Measurements from ENCODE around the gene ULK1.
"Not testable (repeated sequence)": the region's sequence is repeated elsewhere in the genome, so short reads cannot be mapped to it uniquely, and the experiment has no call there.

The ULK1 gene

DNA sequence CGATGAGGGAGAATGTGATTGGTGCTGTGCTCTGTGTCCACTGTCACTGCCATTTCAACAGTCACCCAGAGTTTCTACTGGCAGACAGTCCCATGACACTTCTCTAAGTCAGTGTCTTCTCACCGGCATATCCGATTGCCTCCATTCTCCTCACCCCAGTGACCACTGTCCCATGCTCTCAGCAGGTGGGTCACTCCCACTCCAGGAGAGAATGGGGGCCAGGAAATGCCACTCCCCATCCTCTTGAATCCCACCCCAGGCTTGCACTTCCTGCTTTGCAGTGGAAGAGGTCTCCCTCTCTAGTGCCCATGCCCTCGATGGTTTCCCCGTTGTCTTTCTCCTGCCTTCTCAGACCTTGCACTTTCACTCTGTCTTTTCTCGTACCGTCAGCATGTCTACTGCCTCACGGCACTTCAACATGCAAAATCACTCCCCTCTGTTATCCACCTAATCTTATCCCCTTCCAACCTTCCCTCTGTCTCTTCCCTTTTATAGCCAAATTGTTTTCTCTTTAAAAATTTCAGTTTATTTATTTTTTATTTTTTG is 53.1 kb downstream of the ULK1 start:
- DNase-seq = no peak

DNA sequence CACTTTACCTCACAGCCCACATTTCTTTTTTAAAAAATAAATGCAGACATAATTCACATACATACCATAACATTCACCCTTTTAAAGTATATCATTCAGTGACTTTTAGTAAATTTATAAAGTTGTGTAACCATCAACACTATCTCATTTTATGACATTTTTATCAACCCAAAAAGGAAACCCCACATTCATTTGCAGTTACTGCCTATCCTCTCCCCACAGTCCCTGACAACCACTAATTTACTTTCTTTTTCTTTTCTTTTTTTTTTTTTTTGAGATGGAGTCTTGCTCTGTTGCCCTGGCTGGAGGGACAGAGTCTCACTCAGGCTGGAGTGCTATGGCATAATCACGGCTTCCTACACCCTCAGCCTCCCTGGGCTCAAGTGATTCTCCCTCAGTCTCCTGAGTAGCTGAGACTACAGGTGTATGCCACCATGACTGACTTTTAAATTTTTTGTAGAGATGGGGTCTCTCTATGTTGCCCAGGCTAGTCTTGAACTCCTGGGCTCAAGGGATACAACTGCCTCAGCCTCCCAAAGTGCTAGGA is 53.8 kb downstream of the ULK1 start:
- no peak for DNase-seq

DNA sequence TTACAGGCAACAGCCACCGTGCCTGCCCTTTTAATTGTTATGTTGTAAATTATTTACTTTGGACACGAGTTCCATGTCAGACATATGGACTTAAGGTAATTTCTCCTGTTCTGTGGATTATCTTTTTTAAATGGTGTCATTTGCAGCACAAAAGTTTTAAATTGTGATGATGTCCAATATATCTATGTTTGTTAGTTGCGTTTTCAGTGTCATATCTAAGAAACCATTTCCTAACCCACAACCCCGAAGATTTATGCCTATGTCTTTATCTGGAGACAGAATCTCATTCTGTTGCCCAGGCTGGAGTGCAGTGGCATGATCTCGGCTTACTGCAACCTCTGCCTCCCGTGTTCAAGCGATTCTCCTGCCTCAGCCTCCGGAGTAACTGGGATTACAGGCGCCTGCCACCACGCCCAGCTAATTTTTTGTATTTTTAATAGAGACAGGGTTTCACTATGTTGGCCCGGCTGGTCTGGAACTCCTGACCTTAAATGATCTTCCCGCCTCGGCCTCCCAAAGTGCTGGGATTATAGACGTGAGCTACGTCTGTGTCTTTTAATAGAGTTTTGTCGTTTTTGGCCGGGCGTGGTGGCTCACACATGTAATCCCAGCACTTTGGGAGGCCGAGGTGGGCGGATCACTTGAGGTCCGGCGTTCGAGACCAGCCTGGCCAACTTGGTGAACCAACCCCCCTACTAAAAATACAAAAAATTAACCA is 54.5 kb downstream of the ULK1 start:
- DNase-seq = not testable (repeated sequence)

DNA sequence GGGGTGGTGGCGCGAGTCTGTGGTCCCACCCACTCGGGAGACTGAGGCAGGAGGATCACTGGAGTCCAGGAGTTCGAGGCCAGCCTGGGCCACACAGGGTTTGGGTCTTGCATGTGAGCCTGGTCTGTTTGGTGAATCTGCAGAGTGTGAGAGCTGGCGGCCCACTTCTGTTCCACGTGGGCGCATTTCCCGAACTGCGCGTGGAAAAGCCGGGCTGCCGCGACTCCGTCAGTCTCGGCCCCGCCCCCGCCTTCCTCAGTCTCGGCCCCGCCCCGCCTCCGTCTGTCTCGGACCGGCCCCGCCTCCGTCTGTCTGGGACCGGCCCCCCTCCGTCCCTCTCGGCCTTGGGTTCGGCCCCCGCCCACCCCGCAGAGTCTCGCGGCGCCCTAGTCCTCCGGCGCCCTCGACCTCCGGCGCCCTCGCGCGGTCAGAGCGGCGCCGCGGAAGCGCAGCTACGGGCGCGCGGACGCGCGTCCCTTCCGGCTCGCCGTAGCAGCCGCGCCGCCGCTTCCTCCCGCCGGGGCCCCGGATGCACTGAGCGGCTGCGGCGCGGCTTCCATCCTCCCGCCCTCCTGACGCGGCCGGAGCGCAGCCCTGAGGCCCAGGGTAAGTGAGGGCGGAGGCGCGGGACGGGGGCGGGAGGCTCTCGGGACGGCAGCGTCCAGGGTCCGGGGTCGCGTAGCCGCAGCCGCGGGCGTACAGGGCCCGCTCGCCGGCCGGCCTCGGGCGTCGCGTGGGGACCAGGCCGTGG is 55.2 kb downstream of the ULK1 start, which contains the start of gene EP400:
Gene EP400, plus strand, starts transcription at position 512 of the 751 bp plus-strand sequence. CDS start 10,678 bp downstream, outside the sequence.
- DNase-seq = peak; percentile 95

DNA sequence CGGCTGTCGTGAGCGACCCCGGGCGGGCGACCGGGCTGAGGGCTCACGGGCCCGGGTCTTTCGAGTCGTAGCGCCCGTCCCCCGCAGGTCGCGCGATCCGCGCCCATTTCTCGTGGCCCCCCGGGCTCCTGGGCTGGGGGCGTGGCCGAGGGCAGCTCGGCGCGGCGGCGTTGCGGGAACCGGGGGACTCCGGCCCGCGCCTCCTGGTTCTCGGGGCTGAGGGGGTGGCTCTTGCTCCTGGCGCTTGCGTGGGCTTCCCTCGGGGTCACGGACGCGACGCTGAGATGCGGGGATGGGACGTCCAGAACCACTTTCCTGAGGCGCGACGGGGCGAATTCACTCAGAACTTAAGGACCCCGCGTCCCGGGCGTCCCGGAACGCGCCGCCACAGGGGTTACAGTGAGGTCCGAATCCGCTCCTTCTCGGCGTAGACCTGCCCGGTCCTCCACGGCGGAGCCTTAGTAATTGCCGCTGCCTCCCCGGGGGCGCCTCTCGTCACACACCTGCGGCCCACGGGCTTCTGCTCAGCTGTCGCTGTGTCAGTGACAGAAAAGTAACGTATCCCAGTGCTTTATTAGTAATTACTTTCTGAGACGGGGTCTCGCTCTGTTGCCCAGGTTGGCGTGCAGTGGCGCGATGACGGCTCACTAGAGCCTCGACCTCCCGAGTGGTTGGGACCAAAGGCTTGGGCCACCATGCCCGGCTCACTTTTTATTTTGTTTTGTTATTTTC is 55.9 kb downstream of the ULK1 start:
- peak; percentile 43 for DNase-seq

DNA sequence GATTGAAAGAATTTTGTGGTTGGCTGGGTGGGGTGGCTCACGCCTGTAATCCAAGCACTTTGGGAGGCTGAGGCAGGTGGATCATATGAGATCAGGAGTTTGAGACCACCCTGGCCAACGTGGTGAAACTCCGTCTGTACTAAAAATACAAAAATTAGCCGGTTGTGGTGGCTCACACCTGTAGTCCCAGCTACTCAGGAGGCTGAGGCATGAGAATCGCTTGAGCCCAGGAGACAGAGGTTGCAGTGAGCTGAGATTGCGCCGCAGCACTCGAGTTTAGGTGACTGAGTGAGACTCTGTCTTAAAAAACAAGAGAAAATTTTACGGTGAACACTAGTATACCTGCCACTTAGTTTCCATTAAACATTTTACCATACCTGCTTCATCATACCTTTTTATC is 59.4 kb downstream of the ULK1 start:
- not testable (repeated sequence) for DNase-seq

DNA sequence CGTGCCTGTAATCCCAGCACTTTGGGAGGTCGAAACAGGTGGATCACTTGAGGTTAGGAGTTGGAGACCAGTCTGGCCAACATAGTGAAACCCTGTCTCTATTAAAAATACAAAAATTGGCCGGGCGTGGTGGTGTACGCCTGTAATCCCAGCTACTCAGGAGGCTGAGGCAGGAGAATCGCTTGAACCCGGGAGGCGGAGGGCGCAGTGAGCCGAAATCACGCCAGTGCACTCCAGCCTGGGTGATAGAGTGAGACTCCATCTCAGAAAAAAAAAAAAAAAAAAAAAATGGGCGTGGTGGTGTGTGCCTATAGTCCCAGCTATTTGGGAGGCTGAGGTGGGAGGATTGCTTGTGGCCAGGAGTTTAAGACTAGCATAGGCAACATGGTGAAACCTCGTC is 60.0 kb downstream of the ULK1 start:
- not testable (repeated sequence) for DNase-seq

DNA sequence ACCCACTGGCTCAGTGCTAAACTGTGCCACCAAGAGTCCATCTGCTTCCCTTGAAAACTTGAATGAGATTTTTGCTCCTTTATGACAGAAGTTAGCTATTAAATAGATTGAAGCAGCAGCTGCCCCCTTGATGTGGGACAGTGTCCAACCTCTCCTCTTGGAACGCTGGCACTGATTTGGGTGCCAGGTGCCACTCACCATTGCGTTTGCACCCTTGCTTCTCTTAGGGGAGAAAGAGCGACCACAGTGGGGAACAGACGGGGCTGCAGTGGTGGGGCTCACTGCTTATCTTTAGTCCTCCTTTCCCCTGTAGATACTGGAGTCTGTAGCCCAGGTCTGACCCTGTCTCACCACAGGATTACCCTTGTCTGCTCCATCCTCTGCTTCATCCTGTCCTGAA is 64.7 kb downstream of the ULK1 start:
- no peak for DNase-seq

DNA sequence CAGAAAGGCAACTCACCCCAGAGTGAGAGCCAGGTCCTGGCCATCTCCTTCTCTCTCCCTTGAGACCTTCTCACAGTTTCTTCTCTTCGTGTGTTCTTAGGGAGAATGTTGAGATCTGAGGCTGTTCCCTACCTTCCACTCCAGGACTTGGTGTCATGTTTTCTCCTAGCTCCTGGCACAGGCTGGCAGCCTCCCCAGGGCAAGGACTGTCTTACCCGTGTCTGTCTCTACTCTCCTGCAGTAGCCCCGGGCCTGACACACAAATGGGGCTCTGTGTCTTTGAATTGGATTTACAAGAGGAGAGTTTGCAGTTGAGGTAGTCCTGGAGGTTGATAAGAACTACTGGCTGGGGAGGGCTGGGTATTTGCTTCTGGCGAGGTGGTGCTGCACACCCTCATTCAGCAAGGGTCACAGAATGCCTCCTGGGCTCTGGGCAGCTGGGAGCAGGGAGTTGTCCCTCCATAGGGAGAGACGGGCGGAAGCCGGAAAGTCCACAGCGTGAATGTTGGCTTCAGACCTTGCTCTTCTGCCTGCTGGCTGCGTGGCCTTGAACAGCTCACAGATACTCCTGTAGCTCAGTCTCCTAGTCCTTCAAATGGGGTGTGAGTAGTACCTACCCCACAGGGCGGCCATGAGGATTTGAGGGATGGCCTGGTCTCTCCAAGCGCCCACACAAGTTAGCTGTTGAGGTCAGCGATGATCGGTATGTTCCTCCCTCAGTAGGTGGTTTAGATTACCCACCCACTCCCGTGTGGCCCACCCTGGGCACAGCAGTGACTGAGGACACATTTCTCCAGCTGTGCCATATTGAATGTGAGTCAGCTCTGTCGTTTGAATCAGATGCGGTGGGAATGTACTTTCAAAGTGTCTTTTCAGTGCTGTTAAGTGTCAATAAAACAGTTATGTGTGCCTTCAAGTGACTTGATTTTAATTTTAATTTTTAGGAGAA is 65.5 kb downstream of the ULK1 start:
- DNase-seq = no peak

DNA sequence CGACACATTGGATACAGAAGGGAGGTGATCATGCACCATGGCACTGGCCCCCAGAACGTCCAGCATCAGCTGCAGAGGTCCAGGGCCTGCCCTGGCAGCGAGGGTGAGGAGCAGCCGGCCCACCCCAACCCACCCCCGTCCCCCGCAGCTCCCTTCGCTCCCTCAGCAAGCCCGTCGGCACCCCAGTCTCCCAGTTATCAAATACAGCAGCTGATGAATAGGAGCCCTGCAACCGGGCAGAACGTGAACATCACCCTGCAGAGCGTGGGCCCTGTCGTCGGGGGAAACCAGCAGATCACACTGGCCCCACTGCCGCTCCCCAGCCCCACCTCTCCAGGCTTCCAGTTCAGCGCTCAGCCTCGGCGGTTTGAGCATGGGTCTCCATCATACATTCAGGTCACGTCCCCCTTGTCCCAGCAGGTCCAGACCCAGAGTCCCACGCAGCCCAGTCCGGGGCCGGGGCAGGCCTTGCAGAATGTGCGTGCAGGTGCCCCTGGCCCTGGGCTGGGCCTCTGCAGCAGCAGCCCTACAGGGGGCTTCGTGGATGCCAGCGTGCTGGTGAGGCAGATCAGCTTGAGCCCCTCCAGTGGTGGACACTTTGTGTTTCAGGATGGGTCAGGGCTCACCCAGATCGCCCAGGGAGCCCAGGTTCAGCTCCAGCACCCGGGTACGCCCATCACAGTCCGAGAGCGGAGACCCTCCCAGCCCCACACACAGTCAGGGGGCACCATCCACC is 66.3 kb downstream of the ULK1 start:
- not testable (repeated sequence) for DNase-seq

DNA sequence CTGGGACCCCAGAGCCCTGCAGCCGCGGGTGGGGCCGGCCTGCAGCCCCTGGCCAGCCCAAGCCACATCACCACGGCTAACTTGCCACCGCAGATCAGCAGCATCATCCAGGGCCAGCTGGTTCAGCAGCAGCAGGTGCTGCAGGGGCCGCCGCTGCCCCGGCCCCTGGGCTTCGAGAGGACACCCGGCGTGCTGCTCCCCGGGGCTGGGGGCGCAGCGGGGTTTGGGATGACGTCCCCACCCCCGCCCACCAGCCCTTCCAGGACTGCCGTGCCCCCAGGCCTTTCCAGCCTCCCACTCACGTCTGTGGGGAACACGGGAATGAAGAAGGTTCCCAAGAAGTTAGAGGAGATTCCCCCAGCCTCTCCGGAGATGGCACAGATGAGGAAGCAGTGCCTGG is 66.9 kb downstream of the ULK1 start:
- not testable (repeated sequence) for DNase-seq

DNA sequence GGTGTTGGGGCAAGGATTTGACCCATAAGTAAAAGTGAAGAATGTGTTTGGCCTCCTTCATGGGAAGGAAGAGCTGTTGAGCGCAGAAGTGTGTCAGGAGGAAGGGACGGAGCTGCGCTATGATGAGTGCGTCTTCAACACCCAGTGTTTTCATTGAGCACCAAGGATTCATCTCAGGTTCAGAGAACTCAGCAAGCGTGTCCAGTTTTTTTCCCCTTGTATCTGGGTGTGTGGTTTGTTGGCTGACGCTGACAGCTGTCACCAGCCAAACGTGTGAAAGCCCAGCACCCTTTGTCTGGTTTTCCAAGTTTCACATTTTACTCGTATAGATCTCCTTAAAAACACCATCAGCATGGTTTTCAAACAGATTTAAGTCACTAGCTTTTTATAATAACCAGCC is 67.6 kb downstream of the ULK1 start:
- DNase-seq = no peak

DNA sequence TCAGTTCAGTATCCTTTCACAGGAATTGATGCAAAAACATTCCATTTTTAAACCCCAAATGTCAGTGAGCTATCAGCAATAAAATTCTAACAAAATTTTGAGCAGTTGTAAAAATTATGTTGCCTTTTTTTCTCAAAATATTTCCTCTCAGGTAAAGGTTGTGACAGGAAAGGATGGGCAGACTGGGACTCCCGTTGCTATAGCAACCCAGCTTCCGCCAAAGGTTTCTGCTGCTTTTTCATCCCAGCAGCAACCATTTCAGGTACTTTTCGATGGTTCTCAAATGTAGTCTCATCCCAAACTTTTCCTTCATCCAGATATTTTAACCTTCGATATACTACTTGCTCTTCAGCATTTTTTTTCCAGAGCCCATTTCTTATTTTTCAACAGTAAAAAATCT is 69.0 kb downstream of the ULK1 start:
- no peak for DNase-seq

DNA sequence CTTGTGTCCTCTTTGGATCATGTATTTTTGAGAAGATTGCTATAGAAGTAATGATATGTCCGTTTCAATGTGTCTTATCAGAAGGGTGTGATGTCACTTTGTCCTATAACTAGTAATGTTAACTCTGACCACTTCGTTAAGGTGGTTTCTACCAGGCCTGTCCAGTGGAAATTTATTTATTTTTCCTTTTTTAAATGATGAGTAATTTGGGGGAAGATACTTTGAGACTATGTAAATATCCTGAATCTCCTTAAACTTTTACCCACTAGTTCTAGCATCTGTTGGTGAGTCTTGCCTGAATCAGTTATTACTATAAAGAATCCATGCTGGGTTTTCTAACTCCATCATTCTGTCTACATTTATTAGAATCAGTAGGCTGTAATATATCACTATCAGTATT is 70.7 kb downstream of the ULK1 start:
- DNase-seq = no peak

DNA sequence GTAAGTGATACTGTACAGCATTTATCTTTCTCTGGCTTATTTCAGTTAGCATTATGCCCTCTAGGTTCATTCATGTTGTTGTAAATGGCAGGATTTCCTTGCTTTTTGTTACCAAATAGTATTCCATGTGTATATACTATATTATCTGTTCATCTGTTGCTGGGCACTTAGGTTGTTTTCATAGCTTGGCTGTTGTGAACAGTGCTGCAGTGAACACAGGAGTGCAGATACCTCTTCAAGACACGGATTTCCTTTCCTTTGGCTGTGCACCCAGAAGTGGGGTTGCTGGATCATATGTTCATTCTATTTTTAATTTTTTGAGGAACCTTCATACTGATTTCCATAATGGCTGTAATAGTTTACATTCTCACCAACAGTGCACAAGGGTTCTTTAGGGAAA is 76.8 kb downstream of the ULK1 start:
- DNase-seq = no peak
